Esophagus (tissue), 2 donors: ENCODE data around the gene KCNK10. TPM values are rescaled to one million over a fixed set of nuclear protein-coding genes. Genes with fewer than 3 reads are reported as not detected.
"Not testable (repeated sequence)": the region's sequence is repeated elsewhere in the genome, so short reads cannot be mapped to it uniquely, and the experiment has no call there.

Experiments used
- H3K27ac ChIP-seq, 2 donors: one replicate each; pipeline ENCODE4 v1.5.1; 2013; ENCODE audit warnings: low read depth in 2 of 2, mild to moderate bottlenecking in 2 of 2, inconsistent platforms in 1 of 2, low read length in 1 of 2, moderate library complexity in 1 of 2
- H3K27me3 ChIP-seq, 2 donors: one replicate each; pipeline ENCODE4 v1.6.1; 2013; ENCODE audit warnings: low read length in 2 of 2, control low read depth in 1 of 2, mild to moderate bottlenecking in 1 of 2; ENCODE audit not compliant: insufficient read depth in 2 of 2, control insufficient read depth in 1 of 2
- H3K36me3 ChIP-seq, 2 donors: one replicate each; pipeline ENCODE4 v1.6.1; 2013; ENCODE audit warnings: low read length in 1 of 2; ENCODE audit not compliant: control insufficient read depth in 2 of 2, insufficient read depth in 2 of 2
- H3K4me1 ChIP-seq, 2 donors: one replicate each; pipeline ENCODE4 v1.6.1; 2013; ENCODE audit warnings: low read length in 1 of 2; ENCODE audit not compliant: control insufficient read depth in 2 of 2, insufficient read depth in 2 of 2
- H3K4me3 ChIP-seq, 2 donors: one replicate each; pipeline ENCODE4 v1.5.1; 2013; ENCODE audit warnings: low read length in 2 of 2, mild to moderate bottlenecking in 2 of 2, low read depth in 1 of 2, moderate library complexity in 1 of 2
- H3K9me3 ChIP-seq, 2 donors: one replicate each; pipeline ENCODE4 v1.6.1; 2013; ENCODE audit warnings: mild to moderate bottlenecking in 2 of 2, low read depth in 1 of 2, low read length in 1 of 2, moderate library complexity in 1 of 2; ENCODE audit not compliant: control insufficient read depth in 2 of 2, insufficient read depth in 1 of 2
- WGBS, 2 donors: extraction: QIAGEN DNeasy Blood & Tissue Kit; methylation state at CpG; one replicate each; pipeline ENCODE4 v1.1.7; 2013; 5-methylcytosine and 5-hydroxymethylcytosine counted together
- polyA plus RNA-seq, 2 donors: library from polyadenylated mRNA; stranded (reverse); fragments of 200-250 nt; gene quantifications; one replicate each; pipeline ENCODE4 v1.2.3, GENCODE V29; 2013
- donor health status: healthy with polysubstance abuse.
- donor health status: Bipolar disorder and iron deficiency.

KCNK10 gene
- polyA plus RNA-seq, 2 donors, result 0.61 to 1.0 TPM

DNA sequence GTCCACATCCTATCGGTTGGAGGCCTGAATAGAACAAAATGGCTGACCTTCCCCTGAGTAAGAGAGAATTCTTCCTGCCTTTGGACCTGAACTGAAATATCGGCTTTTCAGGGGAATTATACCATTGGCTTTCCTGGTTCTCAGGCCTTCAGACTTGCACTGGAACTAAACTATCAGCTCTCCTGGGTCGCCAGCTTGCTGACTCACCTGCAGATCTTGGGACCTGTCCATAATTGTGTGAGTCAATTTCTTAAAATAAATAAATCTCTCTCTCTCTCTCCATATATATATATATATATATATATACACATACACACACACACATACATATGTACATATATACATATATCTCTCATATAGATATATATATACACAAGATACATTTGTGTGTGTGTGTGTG lies 41.6 kb downstream of the KCNK10 start:
- WGBS, 2 donors, result 46 to 59% methylated on average over 3 of the region's 3 CpGs
- no peaks in the 10 kb centered on the region for H3K9me3 ChIP-seq
- H3K4me1 ChIP-seq, result no peaks in the 10 kb centered on the region
- no peaks in the 10 kb centered on the region for H3K27me3 ChIP-seq
- no peak overlapping the region for H3K4me3 ChIP-seq
- no peak overlapping the region for H3K27ac ChIP-seq
- H3K36me3 ChIP-seq, result no peaks in the 10 kb centered on the region

DNA sequence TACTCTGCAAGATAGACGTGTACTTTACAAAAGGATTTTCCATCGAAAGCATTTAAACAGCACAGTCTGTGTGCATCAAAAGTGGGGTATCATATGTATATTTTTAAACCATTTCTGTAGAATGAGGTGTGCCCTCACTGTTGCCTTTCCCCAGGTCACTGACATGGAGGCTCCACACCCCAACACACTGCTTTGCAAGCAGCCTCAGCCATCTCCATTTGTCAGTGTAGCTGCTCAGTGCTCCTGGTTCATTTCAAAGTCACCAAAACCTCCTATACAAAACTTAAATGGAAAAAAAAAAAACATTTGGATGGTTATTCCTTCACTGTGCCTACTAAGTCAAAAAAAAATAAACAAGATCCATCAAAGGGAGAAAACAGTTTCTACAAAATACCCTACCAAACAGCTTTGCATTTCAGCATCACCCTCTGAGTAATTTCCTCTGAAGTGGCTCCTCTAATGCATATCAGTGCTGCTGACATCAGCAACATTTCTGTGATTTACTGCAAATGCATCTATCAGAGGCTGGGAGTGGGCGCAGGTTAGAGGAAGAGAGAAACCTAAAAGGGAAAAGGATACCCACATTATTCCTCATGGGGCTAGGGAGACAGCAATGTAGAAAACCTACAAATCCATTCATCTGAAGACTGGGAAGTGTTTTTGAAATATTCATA lies 46.0 kb downstream of the KCNK10 start:
- no peaks in the 10 kb centered on the region for H3K9me3 ChIP-seq
- peaks cover 0 to 8% of the 10 kb centered on the region in 2 donors for H3K4me1 ChIP-seq
- no peaks in the 10 kb centered on the region for H3K36me3 ChIP-seq
- H3K27ac ChIP-seq, result no peak overlapping the region
- no peak overlapping the region for H3K4me3 ChIP-seq
- H3K27me3 ChIP-seq, result no peaks in the 10 kb centered on the region
- 78 to 81% methylated on average over 3 of the region's 3 CpGs for whole genome bisulfite sequencing, 2 donors

DNA sequence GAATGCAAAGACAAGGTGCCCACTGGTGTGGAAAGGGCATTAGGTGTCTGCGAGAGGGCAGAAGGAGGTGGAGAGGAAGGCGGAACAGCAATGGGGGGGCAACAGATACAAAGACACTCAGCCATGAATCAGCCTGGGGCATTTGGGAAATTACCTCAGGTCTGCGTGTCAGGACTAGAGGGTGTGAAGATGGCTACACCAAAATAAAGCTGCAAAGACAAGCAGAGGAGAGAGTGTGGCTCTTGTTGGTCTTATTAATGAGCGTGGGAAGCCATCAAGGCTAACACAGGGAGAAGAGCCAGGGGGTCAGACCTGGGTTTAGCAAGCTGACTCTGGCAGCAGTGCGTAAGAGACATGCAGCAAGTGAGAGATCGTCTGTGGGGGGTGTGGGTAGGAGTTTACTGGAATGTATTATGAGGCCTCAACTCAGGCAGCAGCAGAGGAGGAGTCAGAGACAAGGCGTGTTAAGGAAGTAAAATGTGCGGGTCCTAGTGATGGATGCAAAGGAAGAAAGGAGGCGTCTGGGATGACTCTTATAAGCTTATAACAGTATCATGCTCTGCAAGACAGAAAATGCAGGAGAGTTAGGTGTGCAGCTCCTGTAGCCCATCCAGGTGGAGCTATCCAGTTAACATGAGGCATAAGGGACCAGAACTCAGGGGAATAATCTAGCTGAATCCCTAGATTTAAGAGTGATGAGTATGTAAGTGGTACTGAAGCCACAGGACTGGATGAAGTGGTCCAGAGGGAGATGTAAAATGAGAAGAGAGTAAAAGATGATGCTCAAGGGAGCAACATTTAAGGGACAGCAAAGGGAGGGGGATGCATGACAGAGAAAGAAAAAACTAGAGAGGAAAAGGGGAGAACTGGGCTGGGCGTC lies 50.4 kb downstream of the KCNK10 start:
- no peaks in the 10 kb centered on the region for H3K27me3 ChIP-seq
- H3K27ac ChIP-seq, result peak overlapping the region; percentile 25 to 65
- H3K4me3 ChIP-seq, result no peak overlapping the region
- no peaks in the 10 kb centered on the region for H3K9me3 ChIP-seq
- H3K4me1 ChIP-seq, result peaks cover 0 to 17% of the 10 kb centered on the region in 2 donors
- no peaks in the 10 kb centered on the region for H3K36me3 ChIP-seq
- WGBS, 2 donors, result 50 to 64% methylated on average over 10 of the region's 10 CpGs

DNA sequence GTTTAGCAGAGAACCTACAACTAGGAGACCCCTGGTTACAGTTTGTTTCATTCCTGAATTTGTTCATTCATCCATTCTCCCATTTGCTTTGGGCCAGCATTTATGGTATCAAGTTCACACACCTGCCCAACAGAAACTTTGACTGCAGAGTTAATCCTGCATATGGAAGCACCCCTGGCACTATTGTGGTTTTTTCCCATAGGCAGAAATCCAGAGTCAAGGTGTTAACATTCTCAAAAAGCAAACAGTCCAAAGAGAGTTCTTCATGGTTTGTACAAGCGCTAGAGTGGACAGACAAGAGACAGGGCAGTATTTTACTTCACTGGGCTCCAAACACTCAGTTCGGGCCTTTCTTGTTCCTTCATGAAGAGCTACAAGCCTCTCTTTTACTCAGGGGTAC lies 51.9 kb downstream of the KCNK10 start:
- H3K4me3 ChIP-seq, result no peak overlapping the region
- no peak overlapping the region for H3K27ac ChIP-seq
- no peaks in the 10 kb centered on the region for H3K27me3 ChIP-seq
- H3K9me3 ChIP-seq, result no peaks in the 10 kb centered on the region
- H3K36me3 ChIP-seq, result no peaks in the 10 kb centered on the region
- H3K4me1 ChIP-seq, result peaks cover 0 to 17% of the 10 kb centered on the region in 2 donors
- 56 to 78% methylated on average over 2 of the region's 2 CpGs for WGBS, 2 donors

DNA sequence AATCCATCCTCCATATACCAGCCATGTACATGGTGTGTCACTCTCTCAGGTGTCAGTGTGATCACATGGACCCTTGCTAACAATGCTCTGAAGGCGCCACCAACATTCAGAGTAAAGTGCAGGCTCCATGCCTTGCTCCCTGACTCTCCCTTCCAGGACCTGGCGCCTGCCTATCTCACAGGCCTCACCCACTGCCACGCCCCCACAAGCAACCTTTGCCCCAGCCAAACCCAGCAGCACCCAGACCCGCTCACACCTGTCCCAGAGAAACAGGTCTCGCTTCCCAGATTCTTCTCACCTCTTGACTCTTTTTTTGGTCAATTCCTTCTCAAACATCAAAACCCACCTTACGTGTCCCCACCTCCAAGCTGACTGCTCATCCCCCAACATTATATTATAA lies 52.3 kb downstream of the KCNK10 start:
- Histone ChIP-seq H3K27ac (peak overlapping the region; percentile 15 to 50), H3K4me1 (peaks cover 0 to 15% of the 10 kb centered on the region in 2 donors), H3K36me3 (no peaks in the 10 kb centered on the region), H3K27me3 (no peaks in the 10 kb centered on the region), H3K9me3 (no peaks in the 10 kb centered on the region), H3K4me3 (no peak overlapping the region)
- WGBS, 2 donors, result 38 to 41% methylated on average over 6 of the region's 6 CpGs

DNA sequence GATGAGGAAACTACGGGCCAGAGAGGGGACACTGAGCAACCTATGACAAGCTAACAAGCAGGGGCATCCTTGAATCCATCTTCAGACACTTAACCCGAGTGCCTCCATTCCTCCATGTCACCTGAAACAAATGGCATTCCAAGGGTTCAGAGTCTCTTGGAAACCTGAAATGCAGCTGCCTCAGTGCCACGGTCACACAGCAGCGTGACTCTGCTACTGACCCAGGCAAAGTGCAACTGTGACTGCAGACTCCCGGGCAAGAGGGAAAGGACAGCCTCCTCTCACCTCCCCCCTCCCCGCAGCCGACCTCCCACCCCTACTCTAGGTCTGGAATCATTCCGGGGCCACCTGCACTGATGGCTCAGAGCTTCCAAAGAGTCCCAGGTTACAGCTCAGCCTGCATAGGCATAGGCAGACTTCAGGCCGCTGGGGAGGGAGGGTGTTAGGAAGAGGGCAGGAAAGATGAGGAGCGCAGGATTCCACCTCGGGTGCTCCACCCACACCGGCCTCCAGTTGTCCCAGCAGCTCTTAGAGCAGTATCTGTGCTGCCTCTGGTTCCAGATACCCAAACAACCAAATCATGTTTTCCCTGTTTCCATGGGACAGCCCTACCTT lies 53.2 kb downstream of the KCNK10 start:
- WGBS, 2 donors, result 41 to 43% methylated on average over 12 of the region's 12 CpGs
- no peaks in the 10 kb centered on the region for H3K27me3 ChIP-seq
- H3K4me1 ChIP-seq, result peaks cover 0 to 15% of the 10 kb centered on the region in 2 donors
- H3K36me3 ChIP-seq, result no peaks in the 10 kb centered on the region
- H3K4me3 ChIP-seq, result no peak overlapping the region
- H3K27ac ChIP-seq, result peak overlapping the region; percentile 15 to 50
- no peaks in the 10 kb centered on the region for H3K9me3 ChIP-seq

DNA sequence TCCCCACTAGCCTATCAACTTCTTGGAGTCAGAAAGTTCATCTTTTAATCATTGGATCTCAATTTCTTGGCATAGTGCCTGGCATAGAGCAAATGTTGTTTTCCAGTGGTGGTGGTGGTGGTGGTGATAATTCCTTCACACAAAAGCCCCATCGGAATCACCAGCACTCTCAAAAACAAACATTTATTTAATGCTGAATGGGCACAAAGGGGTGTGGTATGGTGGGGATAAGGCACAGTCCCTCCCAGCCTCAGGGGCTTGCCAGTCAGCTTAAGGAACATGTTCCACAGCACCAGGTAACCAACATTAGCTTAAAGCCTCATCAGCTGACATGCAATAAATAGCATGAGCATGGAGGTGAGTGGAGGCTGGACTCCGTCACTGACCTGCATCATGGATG lies 56.6 kb downstream of the KCNK10 start:
- 56 to 60% methylated on average over 2 of the region's 2 CpGs for WGBS, 2 donors
- H3K4me1 ChIP-seq, result peaks cover 0 to 9% of the 10 kb centered on the region in 2 donors

DNA sequence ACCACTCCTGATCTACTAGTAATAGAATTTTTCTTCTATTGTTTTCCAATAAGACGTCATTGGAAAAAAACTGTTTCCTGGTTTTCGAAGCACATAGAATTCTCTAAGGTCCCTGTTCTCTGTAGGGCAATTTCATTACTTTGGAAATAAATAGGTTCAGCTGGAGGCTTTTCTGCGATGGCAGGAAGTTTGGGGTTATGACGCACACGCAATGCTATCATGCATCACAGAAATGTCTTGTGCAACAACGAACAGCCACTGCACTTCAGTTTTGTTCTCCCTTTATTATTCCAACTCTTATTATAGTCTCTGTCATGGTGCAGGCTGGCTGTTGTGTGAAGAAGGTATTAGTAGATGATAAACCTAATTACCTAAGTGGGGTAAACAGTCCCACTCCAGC lies 59.0 kb downstream of the KCNK10 start:
- Histone ChIP-seq H3K27me3 (no peaks in the 10 kb centered on the region), H3K9me3 (no peaks in the 10 kb centered on the region), H3K36me3 (no peaks in the 10 kb centered on the region), H3K27ac (no peak overlapping the region), H3K4me3 (no peak overlapping the region), H3K4me1 (peaks cover 0 to 2% of the 10 kb centered on the region in 2 donors)
- 71 to 79% methylated on average over 6 of the region's 6 CpGs for WGBS, 2 donors

More for the DNA sequence above, 56.6 kb downstream of the KCNK10 start:
- no peak overlapping the region for H3K27ac ChIP-seq
- H3K27me3 ChIP-seq, result no peaks in the 10 kb centered on the region
- no peak overlapping the region for H3K4me3 ChIP-seq
- no peaks in the 10 kb centered on the region for H3K36me3 ChIP-seq
- no peaks in the 10 kb centered on the region for H3K9me3 ChIP-seq

DNA sequence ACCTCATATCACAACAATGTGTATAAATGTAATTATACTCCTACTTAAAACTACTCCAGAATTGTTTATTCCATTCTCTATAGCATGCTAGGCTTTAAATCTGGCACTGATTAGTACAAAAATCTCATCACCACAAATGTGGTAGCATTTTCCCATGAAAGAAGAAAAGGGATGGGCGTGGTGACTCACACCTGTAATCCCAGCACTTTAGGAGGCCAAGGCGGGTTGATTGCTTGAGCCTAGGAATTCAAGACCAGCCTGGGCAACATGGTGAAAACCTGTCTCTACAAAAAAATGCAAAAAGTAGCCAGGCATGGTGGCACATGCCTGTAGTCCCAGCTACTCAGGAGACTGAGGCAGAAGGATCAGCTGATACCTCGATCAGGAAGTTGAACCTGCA lies 61.8 kb downstream of the KCNK10 start:
- not testable (repeated sequence) for H3K36me3 ChIP-seq, H3K27me3 ChIP-seq, H3K27ac ChIP-seq, H3K4me3 ChIP-seq, H3K9me3 ChIP-seq, H3K4me1 ChIP-seq
- WGBS, 2 donors, result 46 to 69% methylated on average over 3 of the region's 3 CpGs
